Heart left ventricle (tissue), 16 donors: ENCODE measurements around the gene NR2F2. TPM values are rescaled to one million over a fixed set of nuclear protein-coding genes. Genes with fewer than 3 reads are reported as not detected.

Experiments used
- ATAC-seq, 4 donors: fragments of 200-7000 bp; cut with Tn5 transposase; one replicate each; pipeline ENCODE4 v1.9.1; 2020 to 2022; ENCODE audit warnings: moderate library complexity in 4 of 4, mild to moderate bottlenecking in 3 of 4, moderate number of reproducible peaks in 1 of 4
- DNase-seq, 5 donors: peaks; one replicate each; pipeline ENCODE4 v3.0.0-alpha.2; 2020
- H3K27ac ChIP-seq, 12 donors: fragments of 200-600 bp; sonication (generic) in 4 of 12; one replicate each; pipeline versions ENCODE4 v1.5.0 to v1.8.0; 2016 to 2022; ENCODE audit warnings: mild to moderate bottlenecking in 2 of 12
- H3K27me3 ChIP-seq, 9 donors: fragments of 200-600 bp; sonication (generic) in 2 of 9; one replicate each; pipeline versions ENCODE4 v1.5.1 to v1.8.0; 2016 to 2022; ENCODE audit warnings: mild to moderate bottlenecking in 3 of 9
- H3K36me3 ChIP-seq, 9 donors: fragments of 200-600 bp; sonication (generic) in 2 of 9; one replicate each; pipeline versions ENCODE4 v1.5.0 to v1.8.0; 2018 to 2022; ENCODE audit warnings: mild to moderate bottlenecking in 2 of 9
- H3K4me1 ChIP-seq, 12 donors: fragments of 200-600 bp; sonication (generic) in 4 of 12; one replicate each; pipeline versions ENCODE4 v1.5.0 to v1.8.0; 2016 to 2022; ENCODE audit warnings: mild to moderate bottlenecking in 3 of 12
- H3K4me3 ChIP-seq, 12 donors: fragments of 200-600 bp; sonication (generic) in 4 of 12; one replicate each; pipeline versions ENCODE4 v1.5.0 to v1.8.0; 2017 to 2022; ENCODE audit warnings: mild to moderate bottlenecking in 9 of 12, moderate library complexity in 4 of 12
- H3K9me3 ChIP-seq, 12 donors: fragments of 200-600 bp; sonication (generic) in 4 of 12; one replicate each; pipeline versions ENCODE4 v1.5.0 to v1.8.0; 2016 to 2022; ENCODE audit warnings: mild to moderate bottlenecking in 1 of 12
- CTCF ChIP-seq, 12 donors: fragments of 200-600 bp; sonication (generic) in 4 of 12; IDR thresholded peaks; one replicate each; pipeline versions ENCODE4 v1.5.0 to v1.8.0; 2018 to 2022; ENCODE audit warnings: antibody characterized with exemption in 12 of 12, mild to moderate bottlenecking in 5 of 12
- POLR2A ChIP-seq, 2 donors: fragments of 450-650 bp; IDR thresholded peaks; one replicate each; pipeline ENCODE4 v1.6.1; 2017; ENCODE audit warnings: antibody characterized with exemption in 2 of 2, mild to moderate bottlenecking in 2 of 2, moderate library complexity in 2 of 2
- WGBS, 4 donors: extraction: QIAGEN DNeasy Blood & Tissue Kit in 2 of 4; methylation state at CpG; one replicate each; pipeline versions ENCODE4 v1.1.5 to v1.1.7; 2013 to 2018; 5-methylcytosine and 5-hydroxymethylcytosine counted together
- intact Hi-C, 10 donors: fragments of 100-400 bp; cut with DNase I; formaldehyde crosslinking; loops; one replicate each; pipeline versions ENCODE4 v1.11.1 to v1.14.2; 2022
- polyA plus RNA-seq, 2 donors: library from polyadenylated mRNA; stranded (reverse); fragments of 200-250 nt; gene quantifications; one replicate each; pipeline ENCODE4 v1.2.3, GENCODE V29; 2013
- total RNA-seq, 9 donors: library from RNA; depleted of rRNA in 2 of 9; stranded (reverse); fragments of >200 nt in 2 of 9; fragmentation: NEBNext Ultra II Directional in 3 of 9; extraction: Animal tissue kit (Norgen Biotek cat#: 25700) in 3 of 9; gene quantifications; one replicate each; pipeline versions ENCODE4 v1.1.0 to v1.2.4, GENCODE V29; 2016 to 2023
- donor health status: ischemic (EF 13 %, LVEDD 7.1; RV severe dilation, severe dysfunction).
- donor health status: healthy with polysubstance abuse.
- donor health status: DM: no; HTN: yes; CAD: no.
- donor health status: DM: no; HTN: no; CAD: no.
- donor health status: ischemic (EF 25% LVEDD 6.9; RV normal size, moderate dysfunction).
- donor health status: ischemic (EF 25% LVEDD 5.7; RV mildly dilated, moderate dysfunction).
- donor health status: healthy.
- donor health status: DM: yes; HTN: yes; CAD: no.
- donor health status: ischemic (EF 35%, LVEDD 5.7; RV mildly dilated, moderate dysfunction).
- donor health status: nonischemic (EF 11% LVEDD 7.7; RV severe dilation, severe dysfunction).
- donor health status: DM: yes; HTN: yes; CAD: no.
- donor health status: PGD.
- donor health status: ischemic (EF 29% LVEDD 5.4; RV normal size, mild dysfunction).
- donor health status: nonischemic (EF 23%, LVEDD 6.1; RV moderate dilation, normal function).

Gene NR2F2
- total and polyA plus RNA-seq, 11 donors: 11.8 to 22.4 (median 16.1) TPM

- Histone ChIP-seq H3K9me3 (no peaks in the 10 kb centered on the region), H3K27ac (peak overlapping the region; percentile 3 to 94 (median 74)), H3K4me1 (peaks cover 0 to 74% (median 26%) of the 10 kb centered on the region in 12 donors), H3K4me3 (peak overlapping the region in 9 of 12 donors; percentile 10 to 35 (median 25)), H3K27me3 (peaks cover 2 to 94% (median 43%) of the 10 kb centered on the region in 9 donors), H3K36me3 (no peaks in the 10 kb centered on the region)
- TF ChIP-seq POLR2A (IDR thresholded peaks at IDR 0.05) (no peak), CTCF (IDR thresholded peaks at IDR 0.05) (no peak)
- intact Hi-C loops: loop anchor here in 7 of 10 donors (10.0 kb wide), 8 partner anchors 233 to 1507 kb away; no protein-coding TSS in a partner anchor
- no peak for ATAC-seq
- 36 to 52% (median 46%) methylated on average over 30 to 56 of the region's 56 CpGs for WGBS, 4 donors
- DNase-seq: peak in 3 of 5 donors; percentile 33 to 72 (median 44)
These were observed 21.5 kb downstream of the NR2F2 start for GRCh38 chr15:96351761-96352603.

- Histone ChIP-seq H3K27me3 (peaks cover 2 to 92% (median 41%) of the 10 kb centered on the region in 9 donors), H3K27ac (peak overlapping the region in 11 of 12 donors; percentile 48 to 94 (median 83)), H3K4me1 (peaks cover 0 to 70% (median 29%) of the 10 kb centered on the region in 12 donors), H3K36me3 (no peaks in the 10 kb centered on the region), H3K9me3 (no peaks in the 10 kb centered on the region), H3K4me3 (peak overlapping the region in 1 of 12 donors; percentile 28)
- no peak for ATAC-seq
- TF ChIP-seq CTCF (IDR thresholded peaks at IDR 0.05) (no peak), POLR2A (IDR thresholded peaks at IDR 0.05) (no peak)
- peak in 1 of 5 donors; percentile 58 for DNase-seq
- intact Hi-C loops: loop anchor here in 7 of 10 donors (10.0 kb wide), 8 partner anchors 232 to 1508 kb away; no protein-coding TSS in a partner anchor
- 58 to 70% (median 65%) methylated on average over 11 to 12 of the region's 12 CpGs for WGBS, 4 donors
These were observed 22.3 kb downstream of the NR2F2 start for GRCh38 chr15:96352604-96353405.

- WGBS, 4 donors: 33 to 57% (median 34%) methylated on average over 22 to 25 of the region's 25 CpGs
- Histone ChIP-seq H3K4me1 (peaks cover 0 to 65% (median 30%) of the 10 kb centered on the region in 12 donors), H3K27me3 (peaks cover 2 to 95% (median 45%) of the 10 kb centered on the region in 9 donors), H3K4me3 (peak overlapping the region in 10 of 12 donors; percentile 49 to 75 (median 64)), H3K27ac (peak overlapping the region in 11 of 12 donors; percentile 0 to 94 (median 84)), H3K9me3 (no peaks in the 10 kb centered on the region), H3K36me3 (no peaks in the 10 kb centered on the region)
- no peak for DNase-seq
- intact Hi-C loops: loop anchor here in 7 of 10 donors (10.0 kb wide), 8 partner anchors 231 to 1509 kb away; no protein-coding TSS in a partner anchor
- no peak for ATAC-seq
- TF ChIP-seq POLR2A (IDR thresholded peaks at IDR 0.05): no peak
- no peak for TF ChIP-seq CTCF (IDR thresholded peaks at IDR 0.05)
These were observed 23.0 kb downstream of the NR2F2 start for GRCh38 chr15:96353416-96353929.
